CD1c-positive myeloid dendritic cell (primary cell): ENCODE results near the gene GCLC.
A peak's percentile ranks its signal among the peaks of the same experiment; 100 is the strongest.

ENCODE experiments used
- DNase-seq: peaks from one replicate; pipeline ENCODE4 v3.0.0-alpha.2; 2016; ENCODE audit errors: extremely low spot score

GCLC gene

DNA sequence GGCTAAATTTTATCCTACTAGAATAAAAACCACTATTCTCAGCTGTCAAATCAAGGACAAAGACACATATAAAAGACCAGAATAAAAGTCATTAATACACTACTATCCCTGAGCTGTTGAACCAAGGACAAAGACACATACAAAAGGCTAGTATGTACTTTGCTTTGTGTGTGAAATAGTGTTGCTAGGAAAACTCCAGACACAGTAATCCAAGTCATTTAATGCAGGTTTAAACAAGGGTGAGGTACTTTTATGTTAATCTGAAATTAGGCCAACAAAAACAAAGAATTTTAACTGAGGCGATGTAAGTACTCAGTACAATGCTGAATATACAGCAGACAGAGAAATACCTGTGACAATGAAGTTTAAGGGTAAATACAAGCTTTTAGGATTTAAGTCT, 18.9 kb downstream of the GCLC start:
- no peak for DNase-seq

DNA sequence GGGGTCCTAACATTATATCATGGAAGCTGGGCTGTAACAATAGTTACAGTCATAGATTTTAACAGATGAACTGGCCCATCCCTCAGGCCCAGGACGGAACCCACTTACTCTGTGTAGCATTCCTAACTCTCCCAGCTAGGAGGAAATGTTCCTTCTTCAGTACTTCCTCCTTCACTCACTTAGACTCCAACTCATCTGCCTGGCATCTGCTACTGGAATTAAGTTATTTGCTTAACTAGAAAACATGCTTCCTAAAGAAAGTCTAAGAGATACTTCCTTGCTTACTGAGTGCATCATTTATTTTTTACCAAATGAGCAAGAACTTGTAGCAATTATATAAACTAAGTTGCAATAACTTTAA, 20.5 kb downstream of the GCLC start:
- DNase-seq, result no peak

DNA sequence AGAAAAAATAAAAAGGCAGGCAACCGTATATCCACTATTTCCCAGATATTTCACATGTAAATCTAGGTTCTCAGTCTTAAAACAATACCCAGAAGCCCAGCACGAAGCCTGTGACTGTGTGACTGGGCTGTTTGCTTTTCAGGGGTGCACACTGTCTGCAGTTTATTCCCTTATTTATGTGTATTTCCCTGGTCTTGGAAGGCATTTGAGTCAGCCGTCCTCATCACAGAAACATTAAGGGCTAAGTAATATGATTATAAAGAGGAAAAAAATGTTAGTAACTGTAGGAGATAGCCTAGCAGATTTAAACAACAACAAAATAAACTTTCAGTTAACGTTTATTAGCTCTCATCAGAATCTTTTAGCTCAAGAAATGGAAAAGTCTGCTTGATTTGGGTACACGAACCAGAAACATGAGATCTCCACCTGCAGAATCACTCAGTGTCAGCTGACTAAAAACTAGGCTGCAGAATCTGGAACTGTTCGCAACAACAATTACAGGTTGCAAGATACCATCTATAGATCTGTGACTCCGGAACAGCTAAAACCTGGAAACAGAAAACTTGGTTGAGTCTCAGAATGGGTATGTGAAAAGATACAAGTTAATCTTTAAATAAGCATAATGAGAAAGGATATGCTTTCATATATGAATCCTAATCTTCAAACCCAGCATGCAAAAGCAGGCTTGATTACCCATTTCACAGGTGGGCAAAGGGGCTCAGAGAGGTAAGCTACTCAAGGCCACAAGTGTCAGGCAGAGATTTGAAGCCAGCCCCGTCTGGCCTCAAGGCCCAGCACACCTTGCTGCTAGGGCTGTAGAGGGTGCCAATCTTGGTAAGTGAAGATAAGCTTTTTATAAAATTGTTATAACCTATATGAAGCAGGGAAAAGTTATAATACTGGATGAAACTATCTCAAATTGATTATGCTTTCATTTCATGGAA, 21.1 kb downstream of the GCLC start:
- DNase-seq, result no peak

DNA sequence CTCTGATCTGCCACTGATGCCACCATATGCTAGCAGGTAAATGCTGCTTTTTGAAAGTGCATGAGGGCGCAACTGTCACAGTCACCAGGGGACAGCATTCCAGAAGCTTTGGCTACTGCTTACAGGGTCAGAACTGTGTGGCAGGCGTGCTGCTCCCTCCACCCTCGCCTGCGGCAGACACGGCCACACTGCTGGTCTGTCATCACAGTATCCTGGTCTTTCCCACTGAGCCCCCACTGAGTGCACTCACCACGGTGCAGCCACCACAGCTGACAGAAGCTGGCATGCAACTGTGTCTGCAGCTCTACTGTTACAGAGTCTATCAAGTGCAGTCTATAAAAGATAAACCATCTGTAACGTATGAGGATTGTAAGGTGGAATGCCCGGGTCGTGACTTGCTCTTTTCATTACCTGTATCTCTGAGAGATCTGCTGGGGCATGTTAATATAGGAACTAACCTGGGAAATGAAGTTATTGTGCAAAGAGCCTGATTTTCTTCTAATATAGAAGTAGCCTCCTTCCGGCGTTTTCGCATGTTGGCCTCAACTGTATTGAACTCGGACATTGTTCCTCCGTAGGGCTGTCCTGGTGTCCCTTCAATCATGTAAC, 24.5 kb downstream of the GCLC start:
- DNase-seq, result no peak

DNA sequence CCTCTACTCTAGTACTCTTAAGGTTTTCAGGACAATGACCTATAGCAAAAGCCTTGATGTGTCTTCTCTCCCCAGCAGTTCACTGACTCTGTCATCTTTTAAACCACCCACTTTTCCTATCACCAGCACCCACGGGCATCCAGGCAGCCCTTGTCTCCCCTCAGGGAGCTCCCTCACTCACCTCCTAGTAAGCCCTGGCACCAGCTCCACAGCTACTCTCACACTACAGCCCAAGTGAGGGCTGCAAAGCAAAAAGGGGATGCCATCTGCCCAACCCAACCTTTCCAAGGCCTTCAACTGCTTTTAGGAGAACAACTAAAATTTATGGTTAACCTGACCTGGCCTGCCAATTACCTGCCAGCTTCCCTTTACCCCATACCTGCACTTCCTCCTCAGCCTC, 26.0 kb downstream of the GCLC start:
- no peak for DNase-seq

DNA sequence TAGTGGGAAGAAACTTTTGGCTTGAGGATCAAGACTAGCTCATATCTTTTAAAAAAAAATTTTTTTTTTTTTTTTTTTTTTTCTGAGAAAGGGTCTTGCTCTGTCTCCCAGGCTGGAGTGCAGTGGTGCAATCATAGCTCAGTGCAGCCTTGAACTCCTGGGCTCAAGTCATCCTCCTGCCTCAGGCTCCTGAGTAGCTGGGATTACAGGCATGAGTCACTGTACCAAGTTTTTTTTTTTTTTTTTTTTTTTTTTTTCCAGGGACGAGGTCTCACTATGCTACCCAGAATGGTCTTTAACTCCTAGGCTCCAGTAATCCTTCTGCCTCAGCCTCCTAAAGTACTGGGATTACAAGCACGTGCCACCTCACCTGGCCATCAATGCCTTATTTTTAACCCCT, 27.9 kb downstream of the GCLC start:
- no peak for DNase-seq

DNA sequence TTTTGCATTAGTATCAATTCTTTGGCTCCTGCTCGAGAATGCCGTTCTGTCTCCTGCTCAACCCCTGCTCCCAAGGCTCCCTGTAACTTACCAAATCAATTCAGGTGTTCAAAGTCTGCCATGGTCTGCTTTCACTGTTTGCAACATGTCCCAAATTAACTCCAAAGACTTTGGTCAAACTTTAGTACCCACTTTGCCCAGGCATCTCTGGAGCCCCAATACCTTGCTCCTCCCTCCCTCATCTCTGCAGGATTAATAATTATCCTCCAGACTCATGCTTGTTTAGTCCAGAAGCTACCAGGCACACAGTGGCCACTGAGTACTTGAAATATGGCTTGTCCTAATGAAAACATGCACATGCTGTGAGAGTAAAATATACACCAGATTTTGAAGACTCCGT, 30.2 kb downstream of the GCLC start:
- no peak for DNase-seq

DNA sequence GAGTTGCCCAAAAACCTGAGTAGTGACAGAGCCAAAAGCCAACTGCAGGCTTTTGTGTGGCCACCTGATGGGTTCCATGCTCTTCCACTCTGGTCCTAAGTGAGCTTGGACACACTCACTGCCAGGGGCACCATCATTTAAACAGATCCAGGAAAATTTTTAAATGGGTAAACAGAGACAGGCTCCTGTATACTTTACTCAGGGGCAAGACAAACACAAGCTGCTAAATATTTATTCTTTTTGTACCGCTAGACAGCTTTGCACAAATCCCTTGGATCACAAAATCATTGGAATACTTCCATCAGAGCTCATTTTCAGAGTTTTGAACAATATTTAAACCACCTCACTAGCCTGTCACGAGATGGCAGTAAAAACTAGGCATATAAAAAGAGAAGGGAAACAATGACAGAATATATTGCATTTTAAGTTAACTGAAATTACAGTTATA, 31.4 kb downstream of the GCLC start:
- DNase-seq, result no peak

DNA sequence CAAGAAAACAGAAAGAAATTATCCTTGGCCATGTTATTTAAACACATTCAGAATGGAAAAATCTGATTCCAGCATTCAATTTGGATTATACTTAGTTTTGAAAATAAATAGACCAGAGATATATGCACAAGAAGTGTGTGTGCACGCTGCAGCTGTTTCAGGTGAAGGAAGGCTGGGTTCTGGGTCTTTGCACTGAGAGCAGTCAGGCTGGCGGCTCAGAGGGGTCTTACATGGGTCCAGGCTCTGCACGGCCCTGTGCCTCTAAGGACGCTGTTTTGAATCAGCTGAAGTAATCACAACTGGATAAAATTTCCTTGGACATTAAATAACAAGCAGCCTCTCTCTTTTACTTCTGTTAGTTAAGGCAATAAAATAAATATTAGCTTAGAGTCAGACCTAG, 31.8 kb downstream of the GCLC start:
- no peak for DNase-seq

DNA sequence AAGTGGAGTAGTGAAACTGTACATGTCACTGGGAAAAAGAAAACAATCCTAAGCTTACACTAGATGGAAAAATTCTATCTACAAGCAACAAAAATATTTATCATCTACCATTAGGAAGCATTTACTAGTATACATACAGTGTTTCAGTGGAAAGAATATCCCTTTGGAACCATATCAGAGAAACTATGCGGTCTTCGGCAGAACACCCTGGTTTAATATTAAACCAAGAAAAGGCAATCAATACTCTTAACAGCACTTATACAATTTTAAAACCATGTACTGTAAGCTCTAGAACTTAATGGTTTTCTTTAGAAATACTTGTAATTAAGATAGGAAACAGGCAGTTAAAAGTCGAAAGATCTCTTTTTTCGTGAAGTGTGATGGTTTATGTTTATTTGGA, 32.3 kb downstream of the GCLC start:
- DNase-seq, result no peak

DNA sequence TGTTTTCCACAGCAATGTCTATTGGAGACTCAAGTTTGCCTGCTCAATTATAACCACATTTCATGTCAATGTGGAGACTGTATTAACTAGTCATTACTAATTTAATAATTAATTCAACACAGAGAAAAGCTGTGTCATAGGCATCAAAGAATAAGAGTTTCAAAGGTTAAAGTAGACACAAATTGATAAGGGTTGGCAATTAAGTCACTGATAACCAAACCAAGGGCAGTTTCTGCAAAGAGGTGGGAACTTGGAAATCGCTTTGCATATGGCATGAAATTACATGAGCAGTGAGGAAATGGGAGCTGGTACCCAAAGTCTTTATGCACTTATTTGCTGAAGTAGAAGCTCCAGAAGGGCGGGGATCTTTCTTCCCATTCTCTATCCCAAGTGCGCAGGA, 34.2 kb downstream of the GCLC start:
- DNase-seq, result no peak

DNA sequence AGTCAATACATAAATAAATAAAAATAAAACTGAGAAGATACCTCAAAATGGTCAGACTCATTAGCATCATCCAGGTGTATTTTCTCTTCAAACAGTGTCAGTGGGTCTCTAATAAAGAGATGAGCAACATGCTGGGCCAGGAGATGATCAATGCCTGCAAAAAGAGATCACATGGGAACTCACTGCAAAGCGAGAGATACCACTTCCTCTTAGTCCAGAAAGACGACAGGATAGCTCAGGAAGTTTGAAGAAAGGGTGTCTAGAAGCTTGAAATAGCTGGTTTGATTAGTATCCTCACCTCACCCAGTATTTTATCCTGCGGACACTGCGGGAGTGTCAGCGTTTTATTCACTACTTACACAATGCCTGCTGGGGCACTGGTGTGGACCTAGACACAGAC, 38.0 kb downstream of the GCLC start:
- no peak for DNase-seq

DNA sequence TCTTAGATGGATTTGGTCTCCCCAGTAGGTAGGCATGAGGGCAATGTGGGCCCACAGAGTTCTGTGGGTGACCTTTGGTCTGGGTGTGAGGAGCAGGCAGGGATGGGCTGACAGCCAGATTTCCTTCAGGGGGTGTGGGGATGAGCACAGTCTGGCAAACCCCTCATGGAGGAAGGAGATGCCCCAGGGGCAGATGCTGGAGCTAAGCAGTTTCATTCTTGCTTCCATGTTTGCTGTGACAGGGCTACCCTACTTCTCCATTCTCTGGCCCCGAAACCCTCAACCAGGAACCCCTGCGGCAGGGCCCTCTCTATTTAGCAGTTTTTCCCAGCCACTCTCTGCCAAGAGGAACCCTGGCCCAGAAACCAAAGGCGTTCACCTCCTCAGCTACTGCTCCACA, 40.4 kb downstream of the GCLC start:
- DNase-seq, result peak; percentile 22

DNA sequence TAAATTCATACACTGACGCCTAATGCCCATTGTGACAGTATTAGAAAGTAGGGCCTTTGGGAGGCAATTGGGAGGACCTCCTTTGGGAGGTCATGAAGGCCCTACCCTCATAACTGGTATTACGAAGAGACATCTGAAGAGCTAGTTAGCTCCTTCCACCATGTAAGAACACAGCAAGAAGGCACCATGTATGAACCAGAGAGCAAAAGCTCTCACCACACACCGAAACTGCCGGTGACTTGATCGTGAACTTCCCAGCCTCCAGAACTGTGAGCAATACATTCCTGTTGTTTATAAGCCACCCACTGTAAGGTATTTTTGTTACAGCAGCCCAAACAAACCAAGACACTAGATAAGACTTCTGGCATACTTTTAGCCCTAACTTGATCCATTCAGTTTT, 41.8 kb downstream of the GCLC start:
- no peak for DNase-seq

DNA sequence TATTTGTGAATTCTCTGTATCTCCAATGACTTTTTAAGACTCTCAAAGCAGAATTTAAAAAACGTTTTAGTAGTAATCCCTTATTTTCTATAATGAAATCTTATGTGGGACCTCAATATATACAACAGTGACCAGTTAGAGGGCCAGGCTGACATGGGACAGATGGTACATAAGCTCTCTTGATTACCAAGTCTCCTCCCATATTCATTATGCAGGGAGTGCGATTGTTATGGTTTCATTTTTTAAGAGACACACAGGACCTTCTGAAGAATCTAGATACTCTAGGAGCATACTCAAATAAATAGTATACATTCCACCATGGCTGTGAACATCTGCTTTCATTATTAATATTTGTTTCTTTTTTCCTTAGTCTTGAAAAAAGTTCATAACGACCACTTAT, 43.5 kb downstream of the GCLC start:
- DNase-seq, result no peak

DNA sequence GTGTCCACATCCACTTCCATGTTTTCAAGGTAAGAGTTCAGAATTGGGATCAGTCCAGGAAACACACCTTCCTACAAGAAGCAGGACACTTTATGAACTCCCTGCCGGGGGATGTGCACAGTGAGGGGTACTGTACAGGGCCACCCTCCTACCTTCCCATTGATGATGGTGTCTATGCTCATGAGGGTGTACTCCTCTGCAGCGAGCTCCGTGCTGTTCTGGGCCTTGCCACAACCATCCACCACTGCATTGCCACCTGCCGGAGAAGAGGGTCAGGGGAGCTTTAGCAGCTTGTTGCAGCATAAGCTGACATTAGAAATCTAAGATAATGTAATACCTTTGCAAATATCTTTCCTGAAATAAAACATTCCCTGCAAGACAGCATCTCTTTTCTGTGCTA, 44.8 kb downstream of the GCLC start:
- no peak for DNase-seq

DNA sequence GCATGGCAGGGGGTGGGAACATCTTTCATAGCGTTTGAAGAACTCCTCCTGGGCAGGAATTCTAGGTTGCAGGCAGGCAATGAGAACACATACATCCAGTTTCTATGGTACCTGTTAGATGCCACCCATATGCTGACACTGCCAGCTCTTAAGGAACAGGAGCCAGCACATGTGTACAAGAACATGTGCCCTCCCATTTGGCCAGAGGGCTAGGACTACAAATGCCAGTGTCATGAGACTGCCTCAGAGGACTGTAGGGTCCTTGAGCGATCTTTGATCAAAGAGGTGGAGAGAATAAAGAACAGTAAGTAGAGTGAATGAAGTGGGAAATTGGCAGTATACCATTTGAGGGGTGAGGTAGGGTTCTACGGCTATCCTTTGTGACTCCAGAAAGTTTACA, 45.8 kb downstream of the GCLC start:
- no peak for DNase-seq

DNA sequence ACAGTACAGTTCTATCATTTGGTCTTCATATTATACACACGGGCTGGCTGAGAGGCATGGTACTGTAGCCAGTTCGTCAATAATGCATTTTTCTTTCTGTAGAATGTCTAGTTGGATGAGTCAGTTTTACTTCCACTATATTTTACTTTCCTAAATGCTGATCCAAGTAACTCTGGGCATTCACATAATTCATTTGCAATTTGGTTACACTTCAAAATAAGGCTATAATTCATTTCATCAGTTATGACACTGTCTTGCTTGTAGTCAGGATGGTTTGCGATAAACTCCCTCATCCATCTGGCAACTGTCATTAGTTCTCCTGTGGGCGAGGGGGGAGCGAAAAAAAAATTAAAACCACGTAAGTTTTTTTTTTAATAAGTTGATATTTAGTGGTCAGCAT, 46.3 kb downstream of the GCLC start:
- DNase-seq, result no peak

DNA sequence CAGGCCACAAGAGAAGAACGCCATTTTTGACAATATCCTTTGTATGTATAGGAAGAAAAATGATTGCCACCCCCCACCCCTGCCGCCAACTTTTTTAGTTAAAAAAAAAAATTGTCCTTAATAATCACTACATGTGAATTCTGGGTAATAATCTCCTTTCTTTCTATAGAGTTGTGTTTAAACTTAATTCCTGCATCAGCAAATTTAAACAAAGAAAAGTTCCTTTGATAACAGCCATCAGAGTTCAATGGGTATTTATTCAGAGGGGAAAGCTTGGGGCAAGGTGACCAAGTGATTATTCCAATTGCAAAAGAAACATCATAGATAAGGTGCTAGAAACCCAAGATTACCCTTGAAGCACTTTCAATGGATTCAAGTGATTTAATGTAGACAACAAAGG, 47.0 kb downstream of the GCLC start:
- DNase-seq, result no peak

DNA sequence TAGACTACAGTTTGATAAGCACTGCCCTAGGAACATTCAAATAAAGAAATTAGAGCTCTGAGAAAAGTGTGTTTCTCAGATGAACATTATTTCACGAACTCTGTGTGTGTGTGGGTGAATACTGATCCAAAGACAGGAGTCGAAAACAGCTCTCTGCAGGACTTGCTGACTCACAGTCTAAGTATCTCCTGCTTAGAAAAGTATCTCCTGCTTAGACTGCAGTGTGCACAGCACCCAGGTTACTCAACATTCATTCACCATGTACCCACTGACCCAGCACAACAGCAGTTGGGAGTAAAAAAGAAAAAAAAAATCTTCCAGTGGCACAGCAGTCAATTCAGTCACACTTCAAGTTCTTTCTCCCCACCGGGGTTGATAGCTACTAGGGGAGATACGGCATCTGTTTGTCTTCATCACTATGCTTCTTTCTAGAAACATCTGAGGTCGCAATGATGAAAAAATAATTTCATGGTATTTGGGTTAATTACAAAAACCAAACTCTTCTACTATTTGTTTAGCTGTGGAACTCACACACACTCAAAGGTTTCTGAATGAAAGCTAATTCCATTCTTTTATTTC, 48.0 kb downstream of the GCLC start:
- no peak for DNase-seq

DNA sequence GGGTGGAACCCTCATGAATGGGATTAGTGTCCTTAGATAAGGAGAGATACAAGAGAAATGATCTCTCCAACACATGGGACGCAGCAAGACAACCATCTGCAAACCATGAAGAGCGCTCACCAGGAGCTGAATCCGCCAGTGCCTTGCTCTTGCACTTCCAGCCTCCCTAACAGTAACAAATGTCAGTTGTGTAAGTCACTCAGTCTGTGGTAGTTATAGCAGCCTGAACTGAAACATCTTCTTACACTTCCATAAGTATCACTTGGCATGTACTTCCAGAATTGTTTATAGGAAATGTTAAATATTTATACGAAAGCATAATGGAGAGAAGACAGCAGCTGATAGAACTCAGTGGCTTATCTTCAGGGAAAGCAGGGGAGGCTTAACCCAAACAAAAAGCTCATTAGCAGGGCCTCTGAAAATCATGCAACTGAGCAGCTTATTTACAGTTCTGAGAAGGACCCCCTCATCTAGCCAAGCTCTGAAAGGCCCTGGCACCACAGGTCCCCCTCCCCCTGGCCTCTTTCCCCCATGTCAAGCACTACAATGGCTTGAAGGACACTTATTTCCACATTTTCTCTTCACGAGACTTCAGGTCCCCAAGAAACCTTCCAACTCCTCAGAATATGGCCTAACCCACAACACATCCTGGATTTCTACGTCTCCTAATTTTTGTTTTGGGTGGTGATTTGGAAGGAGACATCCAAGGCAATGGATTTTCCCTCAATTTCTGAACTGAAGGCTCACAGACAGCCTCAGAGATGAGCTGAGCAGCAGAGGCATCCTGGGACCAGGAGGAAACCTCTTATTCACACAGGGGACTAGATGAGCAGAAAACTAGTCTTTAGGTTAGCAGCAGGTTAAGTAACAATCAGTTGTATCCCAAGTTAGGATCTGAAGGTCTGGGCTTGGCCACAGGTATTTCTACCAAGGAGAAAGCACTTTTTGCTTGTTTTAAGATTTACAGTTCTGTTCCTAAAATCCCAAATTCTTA, 49.1 kb downstream of the GCLC start:
- DNase-seq, result no peak

DNA sequence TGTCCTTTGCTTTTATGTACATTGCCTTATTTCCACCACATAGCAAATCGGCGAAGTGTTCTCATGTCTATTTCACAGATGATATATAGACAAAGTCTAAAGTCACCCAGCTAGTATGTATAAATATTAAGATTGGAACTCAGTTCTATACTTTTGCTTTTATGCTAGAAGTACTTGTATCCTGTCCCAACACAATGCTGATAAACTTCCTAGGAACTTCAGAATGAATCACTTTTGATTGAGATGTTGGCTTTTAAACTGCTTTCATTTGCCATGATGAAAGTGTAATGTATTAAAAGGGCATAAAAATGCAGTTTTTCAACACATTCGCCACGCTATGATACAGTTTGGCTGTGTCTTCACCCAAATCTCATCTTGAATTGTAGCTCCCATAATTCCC, 50.8 kb downstream of the GCLC start:
- DNase-seq, result no peak
